RWPE1 (cell line): ENCODE results near the gene PPP2R2D.
A peak's percentile ranks its signal among the peaks of the same experiment; 100 is the strongest.
"Not testable (repeated sequence)": the region's sequence is repeated elsewhere in the genome, so short reads cannot be mapped to it uniquely, and the experiment has no call there.

Experiments used
- CTCF ChIA-PET: fragments of 350-600 bp; sonication (Branson Sonifier 250); formaldehyde crosslinking; extraction: SDS; loops from one replicate; lab custom pipeline; 2021; lab: Yijun Ruan, JAX
- POLR2A ChIA-PET: fragments of 400-600 bp; formaldehyde crosslinking; extraction: SDS; loops from one replicate; lab custom pipeline; 2020; ENCODE audit warnings: antibody characterized with exemption; ENCODE audit not compliant: low non-redundant PET; lab: Yijun Ruan, JAX
- DNase-seq: peaks from one replicate; pipeline ENCODE4 v3.0.0; 2012; ENCODE audit warnings: low spot score
- H3K27ac ChIP-seq: fragments of 450-650 bp; 2 replicates; pipeline ENCODE4 v1.5.1; 2017
- CTCF ChIP-seq: fragments of 450-650 bp; conservative IDR thresholded peaks from 2 replicates; pipeline ENCODE4 v1.5.1; 2017; ENCODE audit warnings: low read depth, mild to moderate bottlenecking

Gene PPP2R2D

DNA sequence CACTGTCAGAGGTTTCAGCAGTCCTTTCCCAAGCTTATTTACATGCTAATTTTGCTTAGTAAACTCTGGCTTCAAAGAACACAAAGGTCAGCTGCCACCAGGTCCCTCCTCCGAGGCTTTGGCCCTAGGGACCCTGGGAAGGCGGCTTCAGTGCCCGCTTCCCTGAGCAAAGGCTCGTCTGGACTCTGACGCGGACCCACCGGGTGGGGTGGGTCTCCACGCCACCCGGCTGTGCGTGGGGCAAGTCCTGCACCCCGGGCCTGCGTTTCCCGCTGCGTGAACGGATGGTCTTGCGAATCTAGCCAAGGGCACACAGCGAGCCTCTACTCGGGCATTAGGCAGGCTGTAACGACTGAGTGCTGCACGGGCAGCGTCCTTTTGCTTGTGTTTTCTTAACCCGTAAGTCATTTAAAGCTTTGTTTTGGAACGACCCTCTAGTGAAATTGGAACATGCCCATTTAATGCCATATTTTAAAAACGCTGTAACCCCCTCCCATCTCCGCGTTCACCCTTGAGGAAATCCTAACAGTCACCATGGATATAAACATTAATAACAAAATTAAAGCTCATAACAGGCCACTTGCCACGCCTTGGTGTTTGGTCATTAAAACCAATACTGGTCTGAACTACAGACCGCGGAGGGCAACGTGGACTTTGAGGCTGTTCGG lies 80.1 kb downstream of the PPP2R2D start:
- peak overlapping the region; percentile 59 for H3K27ac ChIP-seq
- ChIA-PET CTCF (interaction anchor here (0.8 to 2.3 kb wide), 3 partner anchors 10 to 106 kb away, joined by 3 to 19 read pairs (median 3); no protein-coding TSS in a partner anchor), POLR2A (no interaction called here)
- no peak for TF ChIP-seq CTCF
- no peak for DNase-seq

DNA sequence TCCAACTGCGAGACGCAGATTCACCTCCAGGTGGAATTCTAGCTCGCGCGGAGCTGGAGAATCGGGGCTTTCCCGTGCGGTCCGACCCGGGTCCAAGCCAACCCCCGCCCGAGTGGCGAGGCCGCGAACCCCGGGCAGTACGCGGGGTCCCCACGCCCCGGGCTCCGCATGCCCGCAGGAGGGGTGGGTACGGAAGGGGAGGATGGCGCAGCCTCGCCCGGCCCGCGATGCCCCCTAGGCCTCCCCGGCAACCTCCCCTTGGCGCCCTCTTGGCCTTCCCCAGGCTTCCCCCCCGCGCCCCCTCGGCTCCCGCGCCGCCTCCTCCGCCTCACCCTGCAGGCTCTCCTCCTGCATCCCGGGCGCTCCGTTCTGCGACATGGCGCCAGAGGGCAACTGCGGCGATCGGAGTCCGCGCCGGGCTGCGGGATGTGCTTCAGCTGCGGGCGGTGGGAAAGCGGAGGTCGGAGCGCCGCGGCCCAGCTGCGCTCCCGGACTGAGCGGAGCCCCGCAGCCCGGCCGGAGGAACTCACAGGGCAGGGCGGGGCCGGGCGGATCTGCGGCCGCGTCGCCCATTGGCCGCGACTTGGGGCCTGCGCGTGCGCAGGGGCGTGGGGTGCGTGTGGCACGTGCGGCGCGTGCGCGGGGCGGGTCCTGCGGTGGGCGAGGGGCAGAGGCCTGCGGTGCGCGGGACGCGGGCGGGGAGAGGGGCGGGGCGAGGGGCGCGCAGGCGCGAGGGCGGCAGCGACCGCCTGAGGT lies 80.8 kb downstream of the PPP2R2D start, which contains the start of gene BNIP3:
TSS of gene BNIP3 (minus strand) at position 495 of the 756 bp plus-strand sequence. CDS start at position 378, 117 bp downstream.
- peak within 1 kb of the TSS; percentile 59 for H3K27ac ChIP-seq
- ChIA-PET POLR2A (no interaction called here), CTCF (interaction anchor here (0.8 to 2.3 kb wide), 3 partner anchors 10 to 106 kb away, joined by 3 to 19 read pairs (median 3); no protein-coding TSS in a partner anchor)
- no peak for TF ChIP-seq CTCF
- peak; percentile 96 for DNase-seq

GRCh38 chr10:131982185-131982756 lies 81.5 kb downstream of the PPP2R2D start:
- no peak for TF ChIP-seq CTCF
- peak overlapping the region; percentile 59 for H3K27ac ChIP-seq
- CTCF ChIA-PET, result interaction anchor here (0.6 to 2.3 kb wide), 3 partner anchors 26 to 160 kb away, joined by 3 to 19 read pairs (median 5); no protein-coding TSS in a partner anchor

GRCh38 chr10:131982796-131983195 lies 82.0 kb downstream of the PPP2R2D start:
- no peak for DNase-seq
- ChIA-PET CTCF (interaction anchor here (0.6 to 2.0 kb wide), 4 partner anchors 25 to 1149 kb away, joined by 3 to 8 read pairs (median 4); no protein-coding TSS in a partner anchor), POLR2A (no interaction called here)
- 0 out of 2 replicates have a peak overlapping the region, but pooled peaks have one; percentile 59 for H3K27ac ChIP-seq
- TF ChIP-seq CTCF, result no peak

More at GRCh38 chr10:131982185-131982756, 81.5 kb downstream of the PPP2R2D start:
- no peak for DNase-seq
- POLR2A ChIA-PET, result no interaction called here

DNA sequence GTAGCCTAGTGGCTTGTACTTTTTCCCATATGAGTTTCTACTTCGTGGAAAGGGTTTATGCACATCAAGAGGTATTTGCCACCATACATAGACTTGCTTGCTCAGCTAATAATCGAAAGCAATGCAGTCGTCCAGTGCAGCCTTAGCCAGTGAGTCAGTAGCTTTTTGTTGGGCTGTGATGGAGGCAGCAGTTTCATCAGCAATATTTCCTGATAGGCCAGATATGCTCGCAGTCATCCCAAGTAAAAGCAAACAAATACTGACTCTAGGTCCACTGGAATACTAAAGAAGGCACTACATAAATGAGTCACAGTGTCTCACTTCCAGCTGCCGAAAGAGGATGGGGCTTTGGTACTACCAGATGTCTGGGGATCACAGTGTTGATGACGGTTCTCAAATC lies 83.0 kb downstream of the PPP2R2D start:
- peak; percentile 86 for DNase-seq
- TF ChIP-seq CTCF, result no peak
- no peak overlapping the region for H3K27ac ChIP-seq
- POLR2A ChIA-PET, result interaction anchor here (0.6 to 1.0 kb wide), 2 partner anchors 39 to 91 kb away, joined by 4 to 5 read pairs; no protein-coding TSS in a partner anchor
- CTCF ChIA-PET, result interaction anchor here (0.6 to 2.0 kb wide), 2 partner anchors 39 to 1148 kb away, joined by 3 to 8 read pairs; no protein-coding TSS in a partner anchor

- CTCF ChIA-PET, result interaction anchor here (0.7 kb wide), 1 partner anchor 252 kb away, joined by 4 read pairs; no protein-coding TSS in a partner anchor
- not testable (repeated sequence) for H3K27ac ChIP-seq
These were observed 86.0 kb downstream of the PPP2R2D start for GRCh38 chr10:131986851-131987250.

GRCh38 chr10:131987301-131987700 lies 86.5 kb downstream of the PPP2R2D start:
- CTCF ChIA-PET, POLR2A ChIA-PET, DNase-seq, H3K27ac ChIP-seq: not testable (repeated sequence)

More at GRCh38 chr10:131986851-131987250, 86.0 kb downstream of the PPP2R2D start:
- POLR2A ChIA-PET, DNase-seq: not testable (repeated sequence)

DNA sequence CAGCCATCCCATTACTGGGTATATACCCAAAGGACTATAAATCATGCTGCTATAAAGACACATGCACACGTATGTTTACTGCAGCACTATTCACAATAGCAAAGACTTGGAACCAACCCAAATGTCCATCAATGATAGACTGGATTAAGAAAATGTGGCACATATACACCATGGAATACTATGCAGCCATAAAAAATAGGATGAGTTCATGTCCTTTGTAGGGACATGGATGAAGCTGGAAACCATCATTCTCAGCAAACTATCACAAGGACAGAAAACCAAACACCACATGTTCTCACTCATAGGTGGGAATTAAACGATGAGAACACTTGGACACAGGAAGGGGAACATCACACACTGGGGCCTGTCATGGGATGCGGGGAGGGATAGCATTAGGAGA lies 87.0 kb downstream of the PPP2R2D start:
- POLR2A ChIA-PET, H3K27ac ChIP-seq, DNase-seq, CTCF ChIA-PET: not testable (repeated sequence)
